ENCODE results near the gene CMBL. TPM values are rescaled to one million over a fixed set of nuclear protein-coding genes. Genes with fewer than 3 reads are reported as not detected.

The CMBL gene
- total and polyA plus RNA-seq, 2 of the 13 experiments (the other 11 are each of a cell fraction or from before 2014, with no cell fraction given) = 11.5 to 17.0 TPM

GRCh38 chr5:10307206-10308148 is at the start of gene CMBL (continued):
- TF ChIP-seq POLR2AphosphoS5 (IDR thresholded peaks at IDR 0.05; ENCODE audit: low read depth, low read length) (0 out of 2 replicates have a peak, but pooled peaks have one; percentile 36), FOXJ3 (CRISPR knock-in tag; IDR thresholded peaks at IDR 0.05; ENCODE audit: borderline replicate concordance) (no peak), SP1 (IDR thresholded peaks at IDR 0.05) (no peak), SP1 (CRISPR knock-in tag; IDR thresholded peaks at IDR 0.05) (0 out of 2 replicates have a peak, but pooled peaks have one; percentile 17), ZNF343 (CRISPR knock-in tag; IDR thresholded peaks at IDR 0.05) (no peak), MTF2 (CRISPR knock-in tag; IDR thresholded peaks at IDR 0.05; ENCODE audit: borderline replicate concordance) (no peak), ZNF616 (CRISPR knock-in tag; IDR thresholded peaks at IDR 0.05; ENCODE audit: low read depth) (peak; percentile 42; the same call in 1 of the 2 replicates), TP53 (CRISPR knock-in tag; conservative IDR thresholded peaks at IDR 0.05) (no peak), MXD3 (CRISPR knock-in tag; IDR thresholded peaks at IDR 0.05) (peak; percentile 75), RFX1 (IDR thresholded peaks at IDR 0.05) (no peak), ZNF605 (CRISPR knock-in tag; IDR thresholded peaks at IDR 0.05) (peak; percentile 53; the same call in 1 of the 2 replicates), ASH2L (IDR thresholded peaks at IDR 0.05; ENCODE audit: insufficient read length, low read depth, low read length) (peak; percentile 68), ZNF547 (CRISPR knock-in tag; IDR thresholded peaks at IDR 0.05) (no peak), SKIL (CRISPR knock-in tag; IDR thresholded peaks at IDR 0.05; ENCODE audit: borderline replicate concordance) (0 out of 2 replicates have a peak, but pooled peaks have one; percentile 17), JUN (CRISPR knock-in tag; IDR thresholded peaks at IDR 0.05) (no peak), ZNF337 (CRISPR knock-in tag; IDR thresholded peaks at IDR 0.05; ENCODE audit: borderline replicate concordance, low read depth) (peak; percentile 47; the same call in 1 of the 2 replicates), BCLAF1 (IDR thresholded peaks at IDR 0.05) (no peak), MAF1 (CRISPR knock-in tag; IDR thresholded peaks at IDR 0.05; ENCODE audit: borderline replicate concordance) (no peak), SRF (IDR thresholded peaks at IDR 0.05; ENCODE audit: low read depth, low read length) (no peak), ZBTB3 (CRISPR knock-in tag; IDR thresholded peaks at IDR 0.05; ENCODE audit: borderline replicate concordance, low read depth) (no peak), ZSCAN12 (CRISPR knock-in tag; IDR thresholded peaks at IDR 0.05) (no peak), ELF4 (CRISPR knock-in tag; IDR thresholded peaks at IDR 0.05; ENCODE audit: borderline replicate concordance) (no peak)

Measured in HepG2 (cell line).